Vagina (tissue), 2 donors: ENCODE results near the gene SLX4IP. TPM values are rescaled to one million over a fixed set of nuclear protein-coding genes. Genes with fewer than 3 reads are reported as not detected.

Experiments
- DNase-seq, 2 donors: peaks; one replicate each; pipeline ENCODE4 v3.0.0-alpha.2; 2017; ENCODE audit errors: extremely low spot score in 2 of 2
- H3K27ac ChIP-seq: fragments of 200-600 bp; sonication (generic); one replicate; pipeline ENCODE4 v1.5.1; 2019
- H3K27me3 ChIP-seq: fragments of 200-600 bp; sonication (generic); one replicate; pipeline ENCODE4 v1.5.1; 2019
- H3K36me3 ChIP-seq, 2 donors: fragments of 200-600 bp; sonication (generic); one replicate each; pipeline ENCODE4 v1.5.1; 2017 to 2019
- H3K4me1 ChIP-seq: fragments of 200-600 bp; sonication (generic); one replicate; pipeline ENCODE4 v1.5.1; 2019
- H3K4me3 ChIP-seq, 2 donors: fragments of 200-600 bp; sonication (generic); 1 replicate in 1 of 2; 2 replicates in 1 of 2; pipeline ENCODE4 v1.5.1; 2016 to 2019
- H3K9me3 ChIP-seq: fragments of 200-600 bp; sonication (generic); one replicate; pipeline ENCODE4 v1.5.1; 2019
- CTCF ChIP-seq, 3 experiments: fragments of 450-650 bp in 2 of 3; fragments of 200-600 bp in 1 of 3; sonication (generic) in 1 of 3; IDR thresholded peaks; one replicate each; pipeline ENCODE4 v1.5.1; 2017 to 2019; ENCODE audit warnings: antibody characterized with exemption in 3 of 3, mild to moderate bottlenecking in 2 of 3, moderate library complexity in 2 of 3
- POLR2A ChIP-seq, 2 donors: fragments of 450-650 bp; IDR thresholded peaks; one replicate each; pipeline ENCODE4 v1.6.1; 2017; ENCODE audit warnings: antibody characterized with exemption in 2 of 2, mild to moderate bottlenecking in 2 of 2, moderate library complexity in 2 of 2
- POLR2AphosphoS5 ChIP-seq, 2 donors: sonication (generic); formaldehyde crosslinking; IDR thresholded peaks; one replicate each; pipeline ENCODE4 v1.9.0; 2017; ENCODE audit warnings: antibody characterized with exemption in 2 of 2, mild to moderate bottlenecking in 2 of 2, low read depth in 1 of 2; ENCODE audit not compliant: insufficient read depth in 1 of 2
- intact Hi-C: fragments of 100-400 bp; cut with DNase I; formaldehyde crosslinking; loops from one replicate; pipeline ENCODE4 v1.15.1; 2023
- total RNA-seq: library from RNA; depleted of rRNA; stranded (reverse); fragments of >200 nt; gene quantifications from one replicate; pipeline ENCODE4 v1.2.3, GENCODE V29; 2016

SLX4IP gene
- total RNA-seq, 1 donor from 2014 or later, result 4.9 TPM

- TF ChIP-seq CTCF (IDR thresholded peaks at IDR 0.05), result no peak
- TF ChIP-seq POLR2A (IDR thresholded peaks at IDR 0.05), result no peak
- no peak for TF ChIP-seq POLR2AphosphoS5 (IDR thresholded peaks at IDR 0.05; ENCODE audit: insufficient read depth in 1 of 2, low read depth in 1 of 2)
- H3K27me3 ChIP-seq, result no peaks in the 10 kb centered on the region
- DNase-seq, result no peak
- peak overlapping the region; percentile 97 for H3K27ac ChIP-seq
- peak overlapping the region; percentile 91 to 97 for H3K4me3 ChIP-seq
- H3K4me1 ChIP-seq, result peaks cover 54% of the 10 kb centered on the region
- H3K36me3 ChIP-seq, result peaks cover 0 to 14% of the 10 kb centered on the region in 2 donors
- intact Hi-C loops, result loop anchor here (2.0 to 10.0 kb wide), 3 partner anchors 115 to 605 kb away; no protein-coding TSS in a partner anchor
- no peaks in the 10 kb centered on the region for H3K9me3 ChIP-seq
These were observed 234.8 kb downstream of the SLX4IP start for GRCh38 chr20:10669843-10670446.

GRCh38 chr20:10670501-10671220, 235.6 kb downstream of the SLX4IP start:
- H3K4me3 ChIP-seq, result peak overlapping the region; percentile 91 to 97
- no peak for DNase-seq
- H3K27ac ChIP-seq, result peak overlapping the region; percentile 97
- TF ChIP-seq CTCF (IDR thresholded peaks at IDR 0.05), result no peak
- TF ChIP-seq POLR2A (IDR thresholded peaks at IDR 0.05), result no peak
- TF ChIP-seq POLR2AphosphoS5 (IDR thresholded peaks at IDR 0.05; ENCODE audit: insufficient read depth in 1 of 2, low read depth in 1 of 2), result no peak
- H3K27me3 ChIP-seq, result no peaks in the 10 kb centered on the region
- intact Hi-C loops, result loop anchor here (2.0 to 10.0 kb wide), 3 partner anchors 116 to 604 kb away; no protein-coding TSS in a partner anchor
- peaks cover 54% of the 10 kb centered on the region for H3K4me1 ChIP-seq
- H3K36me3 ChIP-seq, result peaks cover 0 to 14% of the 10 kb centered on the region in 2 donors
- no peaks in the 10 kb centered on the region for H3K9me3 ChIP-seq

- Histone ChIP-seq H3K27ac (peak overlapping the region; percentile 97), H3K4me3 (peak overlapping the region; percentile 91 to 97), H3K4me1 (peaks cover 48% of the 10 kb centered on the region), H3K27me3 (no peaks in the 10 kb centered on the region), H3K36me3 (peaks cover 0 to 14% of the 10 kb centered on the region in 2 donors), H3K9me3 (no peaks in the 10 kb centered on the region)
- TF ChIP-seq CTCF (IDR thresholded peaks at IDR 0.05) (peak; percentile 18 to 71 (median 68)), POLR2AphosphoS5 (IDR thresholded peaks at IDR 0.05; ENCODE audit: insufficient read depth in 1 of 2, low read depth in 1 of 2) (peak; percentile 78 to 83), POLR2A (IDR thresholded peaks at IDR 0.05) (no peak)
- intact Hi-C loops, result loop anchor here (2.0 to 10.0 kb wide), 3 partner anchors 117 to 603 kb away; no protein-coding TSS in a partner anchor
- DNase-seq, result peak in 1 of 2 donors; percentile 97
These were observed 236.3 kb downstream of the SLX4IP start for GRCh38 chr20:10671221-10671918.

- Histone ChIP-seq H3K27ac (peak overlapping the region; percentile 97), H3K9me3 (no peaks in the 10 kb centered on the region), H3K4me1 (peaks cover 41% of the 10 kb centered on the region), H3K27me3 (no peaks in the 10 kb centered on the region), H3K36me3 (peaks cover 0 to 14% of the 10 kb centered on the region in 2 donors), H3K4me3 (peak overlapping the region; percentile 91 to 97)
- TF ChIP-seq POLR2A (IDR thresholded peaks at IDR 0.05) (no peak), POLR2AphosphoS5 (IDR thresholded peaks at IDR 0.05; ENCODE audit: insufficient read depth in 1 of 2, low read depth in 1 of 2) (no peak), CTCF (IDR thresholded peaks at IDR 0.05) (no peak)
- no peak for DNase-seq
- intact Hi-C loops, result loop anchor here (2.0 to 10.0 kb wide), 4 partner anchors 117 to 603 kb away; partner anchors contain the start of genes MKKS and SLX4IP
These were observed 237.0 kb downstream of the SLX4IP start for GRCh38 chr20:10671919-10672623.
